ENCODE measurements around the gene ERC1. TPM values are rescaled to one million over a fixed set of nuclear protein-coding genes. Genes with fewer than 3 reads are reported as not detected.
A peak's percentile ranks its signal among the peaks of the same experiment; 100 is the strongest.

Gene ERC1
- total RNA-seq, 6 experiments from 2014 or later, result 44.1 to 48.9 (median 47.9) TPM

GRCh38 chr12:1127021-1127420 is 136.0 kb downstream of the ERC1 start:
- no peak for TF ChIP-seq CTCF (IDR thresholded peaks at IDR 0.05)
- no peak for DNase-seq
- Mint-ChIP-seq H3K4me3 (no peak overlapping the region), H3K36me3 (ENCODE audit: low read depth) (peaks cover 13% of the 10 kb centered on the region; the same call in 1 of the 2 replicates), H3K27ac (no peak overlapping the region), H3K9me3 (no peaks in the 10 kb centered on the region), H3K4me1 (ENCODE audit: low read depth) (peaks cover 29% of the 10 kb centered on the region), H3K27me3 (ENCODE audit: insufficient read depth) (peaks cover 2% of the 10 kb centered on the region; the same call in 1 of the 2 replicates)

- DNase-seq, result no peak
- H3K27ac Mint-ChIP-seq, result peak overlapping the region; percentile 31; the same call in 1 of the 2 replicates
- TF ChIP-seq CTCF (IDR thresholded peaks at IDR 0.05), result no peak
Observed at GRCh38 chr12:1130164-1130563, 139.1 kb downstream of the ERC1 start.

GRCh38 chr12:1130571-1130970 is 139.5 kb downstream of the ERC1 start:
- H3K27me3 Mint-ChIP-seq (ENCODE audit: insufficient read depth), result peaks cover 2% of the 10 kb centered on the region; the same call in 1 of the 2 replicates
- no peak overlapping the region for H3K27ac Mint-ChIP-seq
- DNase-seq, result no peak
- H3K36me3 Mint-ChIP-seq (ENCODE audit: low read depth), result peaks cover 13% of the 10 kb centered on the region; the same call in 1 of the 2 replicates
- H3K4me1 Mint-ChIP-seq (ENCODE audit: low read depth), result peaks cover 21% of the 10 kb centered on the region
- no peak for TF ChIP-seq CTCF (IDR thresholded peaks at IDR 0.05)
- no peaks in the 10 kb centered on the region for H3K9me3 Mint-ChIP-seq
- no peak overlapping the region for H3K4me3 Mint-ChIP-seq

More at GRCh38 chr12:1130164-1130563, 139.1 kb downstream of the ERC1 start:
- no peak overlapping the region for H3K4me3 Mint-ChIP-seq
- H3K9me3 Mint-ChIP-seq, result no peaks in the 10 kb centered on the region
- peaks cover 2% of the 10 kb centered on the region; the same call in 1 of the 2 replicates for H3K27me3 Mint-ChIP-seq (ENCODE audit: insufficient read depth)
- peaks cover 13% of the 10 kb centered on the region; the same call in 1 of the 2 replicates for H3K36me3 Mint-ChIP-seq (ENCODE audit: low read depth)
- H3K4me1 Mint-ChIP-seq (ENCODE audit: low read depth), result peaks cover 21% of the 10 kb centered on the region

GRCh38 chr12:1131811-1132224 is 140.8 kb downstream of the ERC1 start:
- Mint-ChIP-seq H3K9me3 (no peaks in the 10 kb centered on the region), H3K27me3 (ENCODE audit: insufficient read depth) (peaks cover 2% of the 10 kb centered on the region; the same call in 1 of the 2 replicates), H3K4me1 (ENCODE audit: low read depth) (peaks cover 28% of the 10 kb centered on the region), H3K4me3 (no peak overlapping the region), H3K36me3 (ENCODE audit: low read depth) (peaks cover 13% of the 10 kb centered on the region; the same call in 1 of the 2 replicates), H3K27ac (no peak overlapping the region)
- no peak for DNase-seq
- TF ChIP-seq CTCF (IDR thresholded peaks at IDR 0.05), result no peak

GRCh38 chr12:1132311-1132710 is 141.3 kb downstream of the ERC1 start:
- TF ChIP-seq CTCF (IDR thresholded peaks at IDR 0.05), result no peak
- Mint-ChIP-seq H3K4me3 (no peak overlapping the region), H3K27ac (no peak overlapping the region), H3K36me3 (ENCODE audit: low read depth) (peaks cover 13% of the 10 kb centered on the region; the same call in 1 of the 2 replicates), H3K9me3 (no peaks in the 10 kb centered on the region), H3K4me1 (ENCODE audit: low read depth) (peaks cover 29% of the 10 kb centered on the region), H3K27me3 (ENCODE audit: insufficient read depth) (peaks cover 2% of the 10 kb centered on the region; the same call in 1 of the 2 replicates)
- no peak for DNase-seq

Data from HFFc6 (cell line).